Fibroblast of skin of left quadriceps (primary cell): Measurements from ENCODE around the gene KRTAP12-1.
"Not testable (repeated sequence)": the region's sequence is repeated elsewhere in the genome, so short reads cannot be mapped to it uniquely, and the experiment has no call there.

Experiments used
- DNase-seq, 2 experiments: peaks; one replicate each; pipeline ENCODE4 v3.0.0-alpha.2; 2013; ENCODE audit warnings: low read depth in 2 of 2

Gene KRTAP12-1

GRCh38 chr21:44644878-44645277 is 37.1 kb downstream of the KRTAP12-1 start:
- no peak for DNase-seq

GRCh38 chr21:44643741-44644310 is 38.1 kb downstream of the KRTAP12-1 start:
- no peak for DNase-seq

- no peak for DNase-seq
Measured at GRCh38 chr21:44640761-44641160, 41.2 kb downstream of the KRTAP12-1 start.

GRCh38 chr21:44639331-44639655 is 42.7 kb downstream of the KRTAP12-1 start:
- no peak for DNase-seq

- DNase-seq: not testable (repeated sequence)
Measured at GRCh38 chr21:44638506-44639330, 43.2 kb downstream of the KRTAP12-1 start.

GRCh38 chr21:44637851-44638348 is 44.1 kb downstream of the KRTAP12-1 start:
- not testable (repeated sequence) for DNase-seq

- no peak for DNase-seq
Measured at GRCh38 chr21:44637018-44637850, 44.7 kb downstream of the KRTAP12-1 start, which contains the start of gene KRTAP10-10. Gene KRTAP10-10, plus strand, starts transcription at chr21:44637356. Its CDS starts 62 bp downstream, at chr21:44637418.

- DNase-seq: no peak
Measured at GRCh38 chr21:44636209-44637017, 45.5 kb downstream of the KRTAP12-1 start.

GRCh38 chr21:44632067-44632466 is 49.9 kb downstream of the KRTAP12-1 start:
- DNase-seq: no peak
